AG09319 (cell line): ENCODE results near the gene KCNT1.

Experiments
- DNase-seq: peaks from one replicate; pipeline ENCODE4 v3.0.0-alpha.2; 2010; ENCODE audit warnings: low read depth; ENCODE audit errors: extremely low read depth
- CTCF ChIP-seq: IDR thresholded peaks from 2 replicates; pipeline ENCODE4 v1.5.1; 2011; ENCODE audit warnings: low read depth, mild to moderate bottlenecking, inconsistent platforms, low read length, moderate library complexity

Gene KCNT1

GRCh38 chr9:135699440-135699839 is 2.5 kb upstream of the KCNT1 start, which contains the start of gene SOHLH1:
SOHLH1 (minus strand) TSS chr9:135699481; CDS start chr9:135699467, 14 bp downstream.
- no peak for DNase-seq
- no peak for TF ChIP-seq CTCF

- no peak for TF ChIP-seq CTCF
Observed at GRCh38 chr9:135700525-135700924, 1.5 kb upstream of the KCNT1 start.

GRCh38 chr9:135701067-135701958 is 672 bp upstream of the KCNT1 start:
- no peak for TF ChIP-seq CTCF
- no peak for DNase-seq

More at GRCh38 chr9:135700525-135700924, 1.5 kb upstream of the KCNT1 start:
- DNase-seq = no peak

GRCh38 chr9:135703726-135704125 is 1.7 kb downstream of the KCNT1 start:
- no peak for DNase-seq
- TF ChIP-seq CTCF = no peak

- no peak for TF ChIP-seq CTCF
- no peak for DNase-seq
Observed at GRCh38 chr9:135704483-135704882, 2.5 kb downstream of the KCNT1 start.

- no peak for DNase-seq
- no peak for TF ChIP-seq CTCF
Observed at GRCh38 chr9:135705376-135705775, 3.4 kb downstream of the KCNT1 start.

GRCh38 chr9:135706288-135706687 is 4.3 kb downstream of the KCNT1 start:
- DNase-seq = no peak
- TF ChIP-seq CTCF = no peak
